ENCODE results near the gene SLC17A1. TPM values are rescaled to one million over a fixed set of nuclear protein-coding genes. Genes with fewer than 3 reads are reported as not detected.

The SLC17A1 gene
- total RNA-seq, 1 donor from 2014 or later = not detected

DNA sequence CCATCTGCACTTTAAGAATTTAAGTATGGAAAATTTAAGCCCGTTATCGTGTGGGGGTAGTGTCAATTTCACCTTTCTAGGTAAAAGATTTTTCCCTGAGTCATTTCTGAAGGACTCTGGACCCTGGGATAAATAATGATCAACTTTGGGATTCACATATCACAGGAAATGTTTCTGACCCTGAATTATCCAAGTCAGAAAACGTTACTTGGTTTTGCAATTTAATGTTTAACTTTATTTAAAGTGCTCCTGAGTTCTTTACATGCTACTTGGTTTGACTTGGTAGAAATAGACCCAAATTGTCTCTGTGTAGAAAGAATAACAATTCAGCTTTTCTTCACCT lies 43.7 kb upstream of the SLC17A1 start:
- Mint-ChIP-seq H3K27ac (ENCODE audit: unreplicated experiment) (no peak overlapping the region), H3K36me3 (ENCODE audit: unreplicated experiment) (no peaks in the 10 kb centered on the region), H3K27me3 (ENCODE audit: unreplicated experiment) (peaks cover 23% of the 10 kb centered on the region), H3K9me3 (ENCODE audit: unreplicated experiment) (no peaks in the 10 kb centered on the region), H3K4me3 (ENCODE audit: unreplicated experiment) (no peak overlapping the region), H3K4me1 (ENCODE audit: unreplicated experiment) (no peaks in the 10 kb centered on the region)
- TF ChIP-seq, protein P1, sequence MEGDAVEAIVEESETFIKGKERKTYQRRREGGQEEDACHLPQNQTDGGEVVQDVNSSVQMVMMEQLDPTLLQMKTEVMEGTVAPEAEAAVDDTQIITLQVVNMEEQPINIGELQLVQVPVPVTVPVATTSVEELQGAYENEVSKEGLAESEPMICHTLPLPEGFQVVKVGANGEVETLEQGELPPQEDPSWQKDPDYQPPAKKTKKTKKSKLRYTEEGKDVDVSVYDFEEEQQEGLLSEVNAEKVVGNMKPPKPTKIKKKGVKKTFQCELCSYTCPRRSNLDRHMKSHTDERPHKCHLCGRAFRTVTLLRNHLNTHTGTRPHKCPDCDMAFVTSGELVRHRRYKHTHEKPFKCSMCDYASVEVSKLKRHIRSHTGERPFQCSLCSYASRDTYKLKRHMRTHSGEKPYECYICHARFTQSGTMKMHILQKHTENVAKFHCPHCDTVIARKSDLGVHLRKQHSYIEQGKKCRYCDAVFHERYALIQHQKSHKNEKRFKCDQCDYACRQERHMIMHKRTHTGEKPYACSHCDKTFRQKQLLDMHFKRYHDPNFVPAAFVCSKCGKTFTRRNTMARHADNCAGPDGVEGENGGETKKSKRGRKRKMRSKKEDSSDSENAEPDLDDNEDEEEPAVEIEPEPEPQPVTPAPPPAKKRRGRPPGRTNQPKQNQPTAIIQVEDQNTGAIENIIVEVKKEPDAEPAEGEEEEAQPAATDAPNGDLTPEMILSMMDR (IDR thresholded peaks at IDR 0.05) = no peak
- DNase-seq (ENCODE audit: extremely low spot score, unreplicated experiment) = no peak

DNA sequence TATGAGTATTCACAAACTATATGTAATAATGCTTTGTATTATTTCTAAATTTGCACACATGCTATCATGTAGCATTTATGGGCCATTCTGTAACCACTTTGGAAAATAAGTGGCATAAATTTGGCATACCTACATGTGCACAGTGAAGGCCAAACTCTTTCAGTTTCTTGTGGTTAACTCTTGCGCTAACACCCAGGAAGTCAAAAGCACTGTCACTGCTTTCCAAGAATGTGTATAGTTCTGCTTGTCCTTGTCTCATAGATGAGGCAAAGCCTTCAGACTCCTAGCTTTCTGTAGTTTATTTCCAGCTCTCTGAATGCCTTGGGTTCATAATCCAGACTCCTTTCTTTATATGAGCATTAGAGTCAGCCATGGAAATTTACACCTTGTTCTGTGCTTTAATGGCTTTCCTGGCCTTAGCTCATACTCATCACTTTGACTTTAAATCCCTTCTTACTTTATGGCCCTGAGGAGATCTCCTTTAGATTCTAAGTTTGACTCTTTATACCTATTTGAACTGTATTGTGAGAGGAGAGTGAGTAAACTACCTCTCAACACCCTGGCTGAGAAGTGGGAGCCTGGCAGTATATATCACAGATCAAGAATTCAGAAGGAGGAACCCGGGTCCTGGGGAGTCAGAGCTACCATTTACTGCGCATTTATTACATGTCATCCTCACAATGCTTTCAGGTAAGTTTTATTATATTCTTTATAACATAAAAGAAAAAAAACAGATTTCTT lies 43.1 kb upstream of the SLC17A1 start:
- Mint-ChIP-seq H3K27me3 (ENCODE audit: unreplicated experiment) (peaks cover 23% of the 10 kb centered on the region), H3K9me3 (ENCODE audit: unreplicated experiment) (no peaks in the 10 kb centered on the region)

DNA sequence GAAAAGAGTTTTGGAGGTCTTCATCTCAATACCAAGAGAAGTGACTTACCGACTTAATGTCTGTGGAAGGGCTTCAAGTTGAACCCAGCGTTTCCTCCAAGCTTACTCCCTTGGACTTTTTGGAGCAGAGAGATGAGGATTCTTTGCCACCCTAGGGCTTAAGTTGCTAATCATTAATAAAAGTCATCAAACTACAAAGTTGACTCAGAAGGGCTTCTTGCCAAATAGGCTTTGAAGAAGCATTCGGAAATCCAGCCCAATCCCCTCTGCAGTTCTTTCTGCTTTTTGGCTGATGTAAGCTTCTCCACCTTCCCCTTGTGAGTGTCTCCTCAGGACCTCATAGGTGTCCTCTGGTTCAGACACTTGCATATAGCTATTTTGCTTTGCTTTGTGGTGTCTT lies 42.3 kb upstream of the SLC17A1 start, which contains the start of gene SLC17A3:
SLC17A3 (minus strand) TSS at position 126 of the 400 bp plus-strand sequence. CDS start 5,856 bp downstream, outside the sequence.
- Mint-ChIP-seq H3K27ac (ENCODE audit: unreplicated experiment) (no peak within 1 kb of the TSS), H3K27me3 (ENCODE audit: unreplicated experiment) (peaks cover 19% of the 10 kb centered on the region), H3K36me3 (ENCODE audit: unreplicated experiment) (no peaks in the 10 kb centered on the region), H3K4me3 (ENCODE audit: unreplicated experiment) (no peak within 1 kb of the TSS), H3K4me1 (ENCODE audit: unreplicated experiment) (no peaks in the 10 kb centered on the region), H3K9me3 (ENCODE audit: unreplicated experiment) (no peaks in the 10 kb centered on the region)
- TF ChIP-seq, protein P1 (IDR thresholded peaks at IDR 0.05) = no peak
- DNase-seq (ENCODE audit: extremely low spot score, unreplicated experiment) = no peak

More for the DNA sequence above, 43.1 kb upstream of the SLC17A1 start:
- Mint-ChIP-seq H3K4me3 (ENCODE audit: unreplicated experiment) (no peak overlapping the region), H3K27ac (ENCODE audit: unreplicated experiment) (no peak overlapping the region), H3K36me3 (ENCODE audit: unreplicated experiment) (no peaks in the 10 kb centered on the region), H3K4me1 (ENCODE audit: unreplicated experiment) (no peaks in the 10 kb centered on the region)
- no peak for DNase-seq (ENCODE audit: extremely low spot score, unreplicated experiment)
- TF ChIP-seq, protein P1 (IDR thresholded peaks at IDR 0.05) = no peak

DNA sequence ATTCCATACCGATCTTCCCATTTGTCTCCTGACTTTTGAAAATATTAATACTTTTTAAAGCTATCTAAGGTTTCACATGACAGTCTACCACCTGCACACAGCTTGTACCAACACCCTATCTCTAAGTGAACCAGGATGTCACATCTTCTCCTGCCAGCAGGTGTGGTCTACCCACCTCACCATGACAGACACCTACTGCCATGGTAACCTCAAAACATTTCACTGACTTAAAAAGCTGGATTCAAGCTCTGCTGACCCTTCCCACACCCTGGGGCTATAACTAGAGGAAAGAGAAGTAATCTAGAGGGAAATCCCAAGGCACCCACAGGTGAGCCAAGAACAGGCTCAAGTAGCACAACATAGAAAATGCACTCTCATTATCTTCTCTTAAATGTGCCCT lies 41.0 kb upstream of the SLC17A1 start:
- TF ChIP-seq, protein P1 (IDR thresholded peaks at IDR 0.05) = no peak
- H3K36me3 Mint-ChIP-seq (ENCODE audit: unreplicated experiment) = no peaks in the 10 kb centered on the region
- no peaks in the 10 kb centered on the region for H3K9me3 Mint-ChIP-seq (ENCODE audit: unreplicated experiment)
- no peak overlapping the region for H3K27ac Mint-ChIP-seq (ENCODE audit: unreplicated experiment)
- DNase-seq (ENCODE audit: extremely low spot score, unreplicated experiment) = no peak
- peaks cover 25% of the 10 kb centered on the region for H3K27me3 Mint-ChIP-seq (ENCODE audit: unreplicated experiment)
- no peaks in the 10 kb centered on the region for H3K4me1 Mint-ChIP-seq (ENCODE audit: unreplicated experiment)
- H3K4me3 Mint-ChIP-seq (ENCODE audit: unreplicated experiment) = no peak overlapping the region

DNA sequence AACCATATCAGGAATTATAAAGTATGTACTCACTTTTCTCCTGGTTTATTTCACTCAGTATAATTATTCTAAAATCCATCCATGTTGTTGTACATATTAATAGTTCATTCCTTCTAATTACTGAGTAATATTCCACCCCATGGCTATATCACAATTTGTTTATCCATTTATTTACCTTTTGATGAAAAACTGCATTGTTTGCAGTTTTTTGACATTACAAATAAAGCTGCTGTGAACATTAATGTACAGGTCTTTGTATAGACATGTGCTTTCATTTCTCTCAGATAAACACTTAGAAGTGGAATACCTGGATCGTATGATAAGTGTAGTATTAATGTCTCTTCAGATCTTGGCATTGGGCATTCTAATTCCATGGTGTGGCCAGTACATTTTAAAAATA lies 38.0 kb upstream of the SLC17A1 start:
- Mint-ChIP-seq H3K27me3 (ENCODE audit: unreplicated experiment) (peaks cover 23% of the 10 kb centered on the region), H3K27ac (ENCODE audit: unreplicated experiment) (no peak overlapping the region), H3K36me3 (ENCODE audit: unreplicated experiment) (no peaks in the 10 kb centered on the region), H3K9me3 (ENCODE audit: unreplicated experiment) (no peaks in the 10 kb centered on the region), H3K4me1 (ENCODE audit: unreplicated experiment) (no peaks in the 10 kb centered on the region), H3K4me3 (ENCODE audit: unreplicated experiment) (no peak overlapping the region)
- TF ChIP-seq, protein P1 (IDR thresholded peaks at IDR 0.05) = no peak
- no peak for DNase-seq (ENCODE audit: extremely low spot score, unreplicated experiment)
